MCF 10A (cell line): Measurements from ENCODE around the gene CACNA2D1. TPM values are rescaled to one million over a fixed set of nuclear protein-coding genes. Genes with fewer than 3 reads are reported as not detected.

ENCODE experiments used
- BruUV-seq: library from RNA; stranded (reverse); fragments of 400-500 nt; replicated peaks from 2 replicates; lab custom pipeline; 2021; lab: Mats Ljungman, UMichigan
- CTCF ChIA-PET: fragments of 300-600 bp; sonication (Branson Sonifier 250); formaldehyde crosslinking; extraction: SDS; loops from one replicate; lab custom pipeline; 2021; ENCODE audit warnings: antibody characterized with exemption, inconsistent platforms; lab: Yijun Ruan, JAX
- POLR2A ChIA-PET: fragments of 300-600, 350-650 bp; sonication (Branson Sonifier 250); formaldehyde crosslinking; extraction: SDS; loops from one replicate; lab custom pipeline; 2020; ENCODE audit warnings: antibody characterized with exemption, inconsistent platforms; lab: Yijun Ruan, JAX
- DNase-seq: peaks from one replicate; pipeline ENCODE4 v3.0.0-alpha.2; 2018; ENCODE audit not compliant: unreplicated experiment
- H3K27ac Mint-ChIP-seq: one replicate; pipeline ENCODE4 v1.8.0; 2022; ENCODE audit warnings: mild to moderate bottlenecking, low read depth, mixed read lengths; ENCODE audit not compliant: unreplicated experiment
- H3K27me3 Mint-ChIP-seq: one replicate; pipeline ENCODE4 v1.8.0; 2022; ENCODE audit warnings: mixed read lengths; ENCODE audit not compliant: insufficient read depth, unreplicated experiment
- H3K36me3 Mint-ChIP-seq: one replicate; pipeline ENCODE4 v1.8.0; 2022; ENCODE audit warnings: mild to moderate bottlenecking, moderate library complexity, mixed read lengths; ENCODE audit not compliant: insufficient read depth, unreplicated experiment
- H3K4me1 Mint-ChIP-seq: one replicate; pipeline ENCODE4 v1.8.0; 2022; ENCODE audit warnings: mixed read lengths; ENCODE audit not compliant: insufficient read depth, unreplicated experiment
- H3K4me3 Mint-ChIP-seq: one replicate; pipeline ENCODE4 v1.8.0; 2022; ENCODE audit warnings: mild to moderate bottlenecking, moderate library complexity, mixed read lengths; ENCODE audit not compliant: unreplicated experiment
- H3K9me3 Mint-ChIP-seq: one replicate; pipeline ENCODE4 v1.8.0; 2022; ENCODE audit warnings: mixed read lengths; ENCODE audit not compliant: unreplicated experiment
- intact Hi-C: fragments of 100-400 bp; cut with micrococcal nuclease; formaldehyde crosslinking; loops from 2 replicates; pipeline ENCODE4 v1.14.1; 2022
- total RNA-seq: library from RNA; stranded (reverse); gene quantifications from 2 replicates; pipeline ENCODE4 v1.2.3, GENCODE V29; 2022
- TF ChIP-seq, protein P1 (sequence below): fragments of 200-600 bp; IDR thresholded peaks from one replicate; pipeline ENCODE4 v1.8.0; 2022; ENCODE audit warnings: antibody characterized with exemption, mild to moderate bottlenecking; ENCODE audit not compliant: unreplicated experiment

CACNA2D1 gene
- total RNA-seq, 1 experiment from 2014 or later, result not detected

DNA sequence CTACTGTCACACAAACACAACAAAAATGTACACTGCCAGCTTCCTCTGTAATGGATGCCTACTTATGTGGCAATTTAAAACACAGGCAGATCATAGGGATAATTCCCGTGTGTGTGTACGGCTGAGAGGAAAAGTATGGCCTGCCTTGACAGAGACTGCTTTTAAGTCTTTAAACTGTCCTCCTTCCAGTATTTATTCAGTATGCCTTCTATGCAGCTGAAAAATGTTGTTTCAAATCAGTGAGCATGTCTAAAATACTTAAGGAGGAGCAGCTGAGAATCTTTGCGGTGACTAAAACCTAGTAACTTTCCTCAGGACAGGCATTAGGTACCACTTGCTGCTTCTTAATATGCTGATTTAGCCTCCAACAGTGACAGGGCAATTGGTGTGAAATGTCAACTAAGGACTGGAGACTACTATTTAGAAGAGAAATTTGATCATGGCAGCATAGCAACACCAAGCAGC, 126.3 kb downstream of the CACNA2D1 start:
- ChIA-PET POLR2A (no interaction called here), CTCF (no interaction called here)
- Mint-ChIP-seq H3K36me3 (no peaks in the 10 kb centered on the region), H3K9me3 (no peaks in the 10 kb centered on the region), H3K4me1 (no peaks in the 10 kb centered on the region), H3K27ac (no peak overlapping the region), H3K27me3 (peaks cover 60% of the 10 kb centered on the region), H3K4me3 (no peak overlapping the region)
- no peak for DNase-seq
- TF ChIP-seq, protein P1, sequence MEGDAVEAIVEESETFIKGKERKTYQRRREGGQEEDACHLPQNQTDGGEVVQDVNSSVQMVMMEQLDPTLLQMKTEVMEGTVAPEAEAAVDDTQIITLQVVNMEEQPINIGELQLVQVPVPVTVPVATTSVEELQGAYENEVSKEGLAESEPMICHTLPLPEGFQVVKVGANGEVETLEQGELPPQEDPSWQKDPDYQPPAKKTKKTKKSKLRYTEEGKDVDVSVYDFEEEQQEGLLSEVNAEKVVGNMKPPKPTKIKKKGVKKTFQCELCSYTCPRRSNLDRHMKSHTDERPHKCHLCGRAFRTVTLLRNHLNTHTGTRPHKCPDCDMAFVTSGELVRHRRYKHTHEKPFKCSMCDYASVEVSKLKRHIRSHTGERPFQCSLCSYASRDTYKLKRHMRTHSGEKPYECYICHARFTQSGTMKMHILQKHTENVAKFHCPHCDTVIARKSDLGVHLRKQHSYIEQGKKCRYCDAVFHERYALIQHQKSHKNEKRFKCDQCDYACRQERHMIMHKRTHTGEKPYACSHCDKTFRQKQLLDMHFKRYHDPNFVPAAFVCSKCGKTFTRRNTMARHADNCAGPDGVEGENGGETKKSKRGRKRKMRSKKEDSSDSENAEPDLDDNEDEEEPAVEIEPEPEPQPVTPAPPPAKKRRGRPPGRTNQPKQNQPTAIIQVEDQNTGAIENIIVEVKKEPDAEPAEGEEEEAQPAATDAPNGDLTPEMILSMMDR, result no peak
- intact Hi-C loops, result no loop called here
- BruUV-seq, result no TSS peak

DNA sequence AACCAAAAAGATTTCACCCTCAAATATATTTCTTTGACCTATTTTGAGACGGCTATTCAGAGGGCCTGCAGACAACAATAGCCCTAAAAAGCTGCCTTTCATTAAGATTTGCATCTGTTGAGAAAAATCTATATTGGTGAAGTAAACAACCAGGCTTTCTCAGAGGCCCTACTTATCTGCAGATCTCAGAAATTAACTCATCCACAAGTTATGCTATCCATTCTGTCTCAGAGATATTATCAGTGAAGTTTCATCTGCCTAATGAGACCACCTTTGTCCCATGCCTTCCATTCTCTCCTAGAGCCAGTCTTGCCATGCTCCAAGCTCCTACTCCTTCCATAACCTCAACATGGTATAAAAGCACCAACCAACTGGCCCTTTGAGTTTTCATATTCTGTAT, 130.3 kb downstream of the CACNA2D1 start:
- H3K27ac Mint-ChIP-seq, result no peak overlapping the region
- H3K4me3 Mint-ChIP-seq, result no peak overlapping the region
- H3K36me3 Mint-ChIP-seq, result no peaks in the 10 kb centered on the region
- H3K4me1 Mint-ChIP-seq, result no peaks in the 10 kb centered on the region
- no peak for DNase-seq
- peaks cover 60% of the 10 kb centered on the region for H3K27me3 Mint-ChIP-seq
- BruUV-seq, result no TSS peak
- no peaks in the 10 kb centered on the region for H3K9me3 Mint-ChIP-seq
- TF ChIP-seq, protein P1, result no peak
- intact Hi-C loops, result no loop called here
- CTCF ChIA-PET, result no interaction called here
- POLR2A ChIA-PET, result no interaction called here

DNA sequence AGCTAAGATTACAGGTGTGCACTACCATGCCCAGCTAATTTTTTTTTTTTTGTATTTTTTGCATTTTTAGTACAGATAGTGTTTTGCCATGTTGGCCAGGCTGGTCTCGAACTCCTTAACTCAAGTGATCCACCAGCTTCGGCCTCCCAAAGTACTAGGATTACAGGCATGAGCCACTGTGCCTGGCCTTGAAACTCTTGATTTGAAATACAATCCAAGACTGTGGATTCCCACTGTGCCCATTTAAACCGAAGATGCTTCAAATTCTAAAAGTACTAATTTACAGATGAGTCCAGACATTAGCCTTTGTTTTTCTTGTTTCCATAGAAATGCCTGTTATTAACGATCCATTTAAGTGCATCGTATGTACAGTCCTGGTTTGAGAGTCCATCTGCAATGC, 130.9 kb downstream of the CACNA2D1 start:
- POLR2A ChIA-PET, result no interaction called here
- Mint-ChIP-seq H3K27ac (no peak overlapping the region), H3K4me3 (no peak overlapping the region), H3K4me1 (no peaks in the 10 kb centered on the region), H3K27me3 (peaks cover 60% of the 10 kb centered on the region), H3K36me3 (no peaks in the 10 kb centered on the region), H3K9me3 (no peaks in the 10 kb centered on the region)
- CTCF ChIA-PET, result interaction anchor here (0.6 to 0.7 kb wide), 2 partner anchors 8 to 32 kb away, joined by 3 to 6 read pairs; no protein-coding TSS in a partner anchor
- TF ChIP-seq, protein P1, result no peak
- BruUV-seq, result no TSS peak
- intact Hi-C loops, result no loop called here
- DNase-seq, result no peak

DNA sequence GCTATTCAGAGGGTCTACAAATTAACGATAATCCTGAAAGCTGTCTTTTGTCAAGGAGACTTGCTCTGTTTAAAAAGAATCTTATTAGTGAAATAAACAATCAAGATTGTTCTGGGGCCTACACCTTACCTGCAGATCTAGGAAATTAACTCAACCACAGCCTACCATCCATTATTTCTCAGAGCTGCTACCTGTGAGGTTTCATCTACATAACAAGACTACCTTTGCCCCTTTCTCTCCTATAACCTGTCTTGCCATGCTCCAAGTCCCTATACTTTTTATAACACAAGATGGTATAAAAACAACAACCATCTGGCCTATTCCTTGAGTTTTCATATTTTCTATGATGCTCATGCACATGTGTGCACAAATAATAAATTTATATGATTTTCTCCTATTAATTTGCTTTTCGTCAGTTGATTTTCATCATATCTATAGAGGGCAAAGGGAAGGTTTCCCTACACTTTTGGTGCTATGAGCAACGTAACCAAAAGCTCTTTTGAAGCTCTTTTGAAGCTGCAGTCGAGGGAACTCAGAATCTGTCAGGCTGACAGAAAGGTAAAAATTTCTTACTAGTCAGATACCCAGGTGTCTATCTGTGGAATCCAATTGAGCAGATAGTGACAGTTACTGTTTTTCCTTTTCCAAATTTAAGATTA, 138.1 kb downstream of the CACNA2D1 start:
- CTCF ChIA-PET, result no interaction called here
- H3K4me3 Mint-ChIP-seq, result no peak overlapping the region
- H3K4me1 Mint-ChIP-seq, result no peaks in the 10 kb centered on the region
- DNase-seq, result no peak
- POLR2A ChIA-PET, result no interaction called here
- TF ChIP-seq, protein P1, result no peak
- H3K27ac Mint-ChIP-seq, result no peak overlapping the region
- no peaks in the 10 kb centered on the region for H3K36me3 Mint-ChIP-seq
- intact Hi-C loops, result no loop called here
- H3K9me3 Mint-ChIP-seq, result no peaks in the 10 kb centered on the region
- no TSS peak for BruUV-seq
- H3K27me3 Mint-ChIP-seq, result peaks cover 30% of the 10 kb centered on the region
